HG03064 (cell line): ENCODE data around the gene UPF1.
"Not testable (repeated sequence)": the region's sequence is repeated elsewhere in the genome, so short reads cannot be mapped to it uniquely, and the experiment has no call there.

ENCODE experiments used
- ATAC-seq: cut with Tn5 transposase; IDR thresholded peaks from one replicate; pipeline ENCODE4 v1.9.1; 2021; ENCODE audit warnings: low read depth; ENCODE audit not compliant: unreplicated experiment

UPF1 gene

DNA sequence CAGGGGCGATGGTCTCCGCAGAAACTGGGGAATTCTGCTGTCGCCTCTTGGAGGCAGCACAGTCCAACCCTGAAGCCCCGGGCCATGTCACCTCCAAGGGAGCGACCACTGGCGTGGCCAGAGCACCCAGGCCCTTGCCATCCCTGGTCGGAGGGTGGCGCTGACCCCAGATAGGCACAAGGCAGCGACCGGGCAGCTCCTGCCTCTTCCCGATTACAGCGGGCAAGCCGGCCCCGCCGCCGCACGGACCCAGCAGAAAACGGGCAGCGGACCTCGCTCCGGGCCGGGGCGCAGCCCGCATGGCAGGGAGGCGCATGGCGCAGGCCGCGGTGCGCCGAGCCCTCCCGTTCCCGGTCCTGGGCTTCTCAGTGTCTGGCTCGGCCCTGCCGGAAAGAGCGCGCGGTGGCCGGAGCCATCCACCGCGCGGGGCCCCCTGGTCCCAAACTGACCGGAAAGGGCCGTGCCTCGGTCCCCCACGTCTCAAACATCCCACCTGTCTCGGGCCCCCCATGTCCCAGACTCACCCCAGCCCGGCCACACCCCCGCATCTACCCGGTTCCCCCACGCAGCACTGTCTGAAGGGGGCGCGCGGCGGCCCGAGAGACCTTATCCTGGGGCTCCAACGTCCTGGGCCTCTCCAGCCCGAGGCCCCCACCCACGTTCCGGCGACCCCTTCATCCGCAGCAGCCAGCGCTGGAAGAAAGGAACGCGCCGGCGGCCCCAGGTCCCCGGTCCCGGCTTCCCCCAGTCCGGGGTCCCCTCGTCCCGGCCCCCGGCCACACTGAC lies 63.5 kb downstream of the UPF1 start:
- ATAC-seq = no peak

DNA sequence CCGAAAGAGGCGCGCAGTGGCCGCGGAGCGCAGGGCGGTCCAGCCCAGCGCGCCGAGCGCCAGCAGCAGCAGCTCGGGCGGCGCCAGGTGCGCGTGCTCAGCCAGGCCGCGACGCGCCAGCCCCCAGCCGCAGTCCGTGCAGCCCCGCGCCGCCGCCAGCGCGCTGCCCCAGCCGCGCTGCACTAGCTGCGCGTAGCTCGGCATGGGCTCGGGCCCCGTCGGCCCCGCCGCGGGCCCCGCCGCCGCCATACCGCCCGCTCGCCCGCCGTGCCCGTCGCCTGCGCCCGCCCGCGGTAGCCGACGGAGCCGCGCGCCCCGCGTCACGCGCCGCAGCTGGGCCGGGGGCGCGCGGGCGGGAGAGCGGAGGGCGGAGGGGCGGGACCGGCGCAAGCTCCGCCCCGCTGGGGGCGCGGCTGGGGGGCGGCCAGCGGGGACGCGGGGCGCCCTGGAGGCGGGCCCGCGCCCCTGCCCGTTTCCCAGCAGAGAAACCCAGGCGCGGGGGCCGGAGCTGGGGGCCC lies 64.1 kb downstream of the UPF1 start, which contains the start of gene CERS1:
CERS1 (minus strand) TSS at position 335 of the 518 bp plus-strand sequence; CDS start at position 249, 86 bp downstream.
- ATAC-seq = no peak

DNA sequence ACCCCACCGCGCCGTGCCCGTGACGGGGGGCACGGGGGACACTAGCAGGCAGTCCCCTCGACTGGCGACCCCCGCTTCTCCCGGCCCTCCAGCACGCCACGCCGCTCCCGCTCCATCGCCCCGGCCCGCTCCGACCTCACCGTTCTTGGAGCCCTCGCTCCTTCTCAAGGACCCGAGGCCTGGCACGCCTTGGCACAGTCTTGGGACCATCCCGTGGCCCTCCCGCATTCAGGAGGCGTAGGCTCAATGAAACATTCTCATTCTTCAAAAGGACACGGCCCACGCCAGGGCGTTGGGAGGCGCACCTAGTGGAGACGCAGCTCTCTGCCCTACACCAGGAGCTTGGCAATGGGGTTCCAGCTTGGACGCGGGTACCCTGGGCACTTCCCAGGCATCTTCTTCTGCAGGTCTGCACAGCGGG lies 64.7 kb downstream of the UPF1 start:
- ATAC-seq = no peak

DNA sequence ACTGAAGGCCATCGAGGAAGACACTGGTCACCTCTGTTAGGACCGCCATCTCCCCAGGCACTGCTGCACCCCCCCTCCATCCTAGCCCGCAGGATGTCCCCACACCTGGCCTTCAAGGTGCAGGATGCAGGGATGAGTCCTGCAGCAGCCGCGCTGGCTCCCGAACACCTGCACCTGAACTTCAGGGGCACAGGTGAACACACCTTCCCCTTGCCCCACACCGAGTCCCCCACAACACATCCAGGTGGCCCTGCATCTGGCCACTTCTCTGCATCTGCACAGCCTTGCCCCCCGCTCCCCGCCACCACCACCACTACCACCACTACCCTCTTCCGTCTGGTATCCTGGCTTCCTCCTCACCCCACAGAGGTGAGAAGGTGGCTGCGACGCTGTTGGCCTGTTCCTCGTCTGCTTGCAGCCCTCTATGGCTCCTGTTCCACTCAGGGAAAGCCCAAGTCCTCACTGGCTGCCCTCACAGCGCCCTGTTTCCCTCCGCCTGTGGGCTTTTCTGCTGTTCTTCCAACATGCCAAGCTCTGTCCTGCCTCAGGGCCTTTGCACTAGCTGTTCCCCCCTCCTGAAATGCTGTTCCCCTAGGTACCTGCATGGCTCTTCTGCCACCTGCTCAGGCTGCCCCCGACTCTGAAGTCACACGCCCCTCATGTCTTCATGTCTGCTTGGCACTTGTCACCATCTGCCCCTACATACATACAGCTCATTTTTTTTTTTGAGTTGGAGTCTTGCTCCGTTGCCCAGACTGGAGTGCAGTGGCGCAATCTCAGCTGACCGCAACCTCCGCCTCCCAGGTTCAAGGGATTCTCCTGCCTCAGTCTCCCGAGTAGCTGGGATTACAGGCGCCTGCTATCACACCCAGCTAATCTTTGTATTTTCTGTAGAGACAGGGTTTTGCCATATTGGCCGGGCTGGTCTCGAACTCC lies 65.6 kb downstream of the UPF1 start:
- no peak for ATAC-seq

DNA sequence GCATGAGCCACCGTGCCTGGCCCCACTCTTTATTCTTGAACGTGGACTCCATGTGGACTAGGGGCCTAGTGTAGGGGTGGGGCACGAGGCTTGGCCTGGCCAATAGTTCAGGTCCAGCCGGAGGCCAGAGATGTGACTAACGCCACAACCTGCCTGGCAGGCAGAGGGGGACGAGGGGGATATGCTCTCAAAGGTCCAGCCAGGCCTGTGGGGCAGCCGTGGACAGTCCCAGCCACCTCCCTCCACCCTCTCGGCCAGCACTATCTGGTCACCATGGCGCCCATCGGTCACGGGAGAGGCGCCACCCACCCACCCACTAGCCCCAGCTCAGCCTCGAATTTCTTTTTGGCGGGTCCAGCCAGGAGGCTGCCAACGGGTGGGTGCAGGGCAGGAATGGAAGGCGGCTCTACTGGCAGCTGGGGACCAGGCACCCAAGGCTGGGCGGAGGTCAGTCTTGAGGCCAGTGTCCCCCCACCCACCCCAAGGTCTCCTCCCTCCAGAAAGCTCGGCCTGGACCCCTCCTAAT lies 66.4 kb downstream of the UPF1 start:
- no peak for ATAC-seq

DNA sequence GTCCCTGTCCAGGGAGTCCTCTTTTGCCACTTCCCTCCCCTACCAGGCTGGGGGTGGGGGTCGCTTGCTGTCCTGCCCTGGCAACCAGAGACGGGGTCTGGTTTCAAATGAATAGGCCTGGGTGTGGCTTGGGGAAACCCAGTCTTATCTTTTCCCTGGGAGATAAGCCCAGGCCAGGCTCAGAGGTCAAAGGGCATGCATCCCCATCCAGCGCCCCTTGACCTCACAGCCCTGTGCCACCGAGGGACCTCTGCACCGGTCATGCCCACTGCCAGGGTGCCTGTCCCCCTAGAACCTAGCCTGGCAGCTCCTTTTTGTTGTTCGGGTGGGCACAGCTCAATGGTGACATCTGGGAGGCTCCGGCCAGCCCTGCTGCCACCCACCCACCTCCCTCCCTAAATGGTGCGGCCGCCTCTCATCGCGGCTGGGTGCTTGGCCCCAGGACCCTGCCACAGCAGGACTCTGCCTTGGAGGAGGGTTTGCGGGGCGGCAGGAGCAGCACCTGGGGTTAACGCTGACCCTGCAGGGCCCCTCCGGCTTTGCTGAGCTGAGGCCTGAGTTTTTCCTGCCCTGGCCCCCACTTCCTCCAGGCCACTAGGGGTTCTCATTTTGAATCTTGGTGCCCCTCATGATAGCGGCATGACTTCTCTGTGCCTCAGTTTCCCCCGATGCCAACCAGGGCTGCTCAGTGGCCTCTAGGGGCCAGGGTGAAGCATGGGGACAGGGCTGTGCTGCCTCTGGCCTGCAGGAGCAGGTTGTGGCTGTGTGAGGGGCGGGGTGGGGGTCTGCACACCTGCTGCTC lies 67.0 kb downstream of the UPF1 start:
- no peak for ATAC-seq

DNA sequence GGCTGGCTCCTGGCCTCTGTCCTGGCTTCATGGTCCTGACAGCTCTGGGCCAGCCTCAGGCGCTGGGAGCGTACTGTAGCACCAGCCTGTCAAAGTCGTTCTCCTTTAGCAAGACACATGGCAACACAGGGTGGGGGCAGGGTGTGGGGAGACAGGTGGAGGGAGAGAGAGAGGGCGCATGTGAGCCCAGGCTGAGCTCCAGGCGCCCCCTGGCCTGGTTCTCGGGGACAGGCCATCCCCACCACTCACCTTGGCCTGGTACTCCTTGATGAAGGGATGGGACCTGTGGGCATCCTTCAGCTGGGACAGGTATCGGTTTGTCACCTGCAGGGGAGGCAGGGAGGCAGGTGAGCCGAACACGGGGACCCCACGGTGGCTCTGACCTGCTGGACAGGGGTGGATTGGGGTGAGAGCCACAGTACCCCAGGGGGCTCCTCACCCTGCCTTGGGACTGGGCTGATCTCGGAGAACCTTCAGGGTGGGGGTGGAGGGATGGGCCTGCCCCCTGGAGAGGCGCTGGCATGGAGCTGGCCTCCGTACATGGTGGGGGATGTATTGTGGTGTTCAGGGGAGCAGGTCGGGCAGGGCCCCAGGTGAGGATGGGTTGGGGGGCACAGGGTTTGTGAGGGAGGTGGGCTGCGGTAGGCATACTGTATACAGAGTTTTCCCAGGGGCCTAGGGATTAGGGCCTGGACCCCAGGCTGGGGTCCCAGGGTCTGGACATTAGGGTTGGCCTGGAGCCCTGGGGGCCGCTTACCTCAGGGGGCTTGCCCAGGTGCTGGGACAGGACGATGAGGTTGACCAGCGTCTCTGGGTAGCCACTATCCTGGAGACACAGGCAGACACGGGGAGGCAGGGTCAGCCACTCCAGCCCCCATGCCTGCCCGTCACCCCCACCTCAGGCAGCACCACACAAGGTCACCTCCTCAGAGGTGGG lies 68.1 kb downstream of the UPF1 start:
- no peak for ATAC-seq

DNA sequence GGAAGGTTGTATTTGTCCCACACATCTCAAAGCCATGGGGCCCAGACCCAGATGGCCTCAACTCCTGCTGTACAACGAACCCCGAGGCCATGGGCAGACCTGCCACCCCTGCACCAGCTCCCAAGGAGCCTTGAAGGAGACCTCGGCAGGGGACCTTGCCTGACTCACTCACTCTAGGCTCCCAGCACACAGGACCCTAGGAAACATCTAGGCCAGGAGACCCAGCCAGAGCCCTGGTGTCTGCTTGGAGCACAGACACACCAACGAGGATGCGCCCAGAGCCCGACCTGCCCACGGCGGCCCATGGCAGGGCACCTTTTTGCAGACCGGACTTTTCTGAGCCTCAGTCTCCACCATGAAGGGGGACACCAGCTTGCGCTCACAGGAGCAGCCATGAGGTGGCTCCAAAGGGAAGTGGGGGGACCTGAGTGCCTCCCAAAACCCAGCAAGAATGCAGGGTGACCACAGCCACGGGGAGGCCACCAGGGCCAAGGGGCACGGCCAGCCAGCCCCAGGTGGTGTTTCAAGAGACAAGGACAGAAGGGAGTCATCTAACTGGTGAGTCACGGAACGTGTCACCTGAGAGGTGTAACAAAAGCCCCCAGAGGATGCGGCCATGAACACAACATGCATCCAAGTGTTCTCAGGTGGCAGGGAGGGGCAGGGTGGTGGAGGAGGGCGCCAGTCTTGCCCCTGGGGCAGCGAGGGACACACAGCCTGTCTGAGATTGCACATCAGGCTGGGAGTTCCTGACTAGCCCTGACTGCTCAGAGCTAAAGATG lies 69.1 kb downstream of the UPF1 start:
- ATAC-seq = no peak

DNA sequence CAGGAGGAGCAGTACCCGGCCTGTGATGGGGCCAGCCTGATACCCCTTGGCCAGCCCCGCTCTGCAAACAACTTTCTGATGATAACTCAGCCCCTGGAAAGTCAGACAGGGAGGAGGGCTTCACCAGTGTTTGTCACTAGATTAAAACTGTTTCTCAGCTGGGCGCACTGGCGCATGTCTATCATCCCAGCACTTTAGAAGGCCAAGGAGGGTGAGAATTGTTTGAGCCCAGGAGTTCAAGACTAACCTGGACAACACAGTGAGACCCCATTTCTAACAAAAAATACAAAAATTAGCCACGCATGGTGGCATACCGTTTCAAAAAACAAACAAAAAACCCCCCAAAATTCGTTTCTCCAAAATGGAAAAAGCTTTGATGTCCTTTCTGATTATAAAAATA lies 69.7 kb downstream of the UPF1 start:
- no peak for ATAC-seq

DNA sequence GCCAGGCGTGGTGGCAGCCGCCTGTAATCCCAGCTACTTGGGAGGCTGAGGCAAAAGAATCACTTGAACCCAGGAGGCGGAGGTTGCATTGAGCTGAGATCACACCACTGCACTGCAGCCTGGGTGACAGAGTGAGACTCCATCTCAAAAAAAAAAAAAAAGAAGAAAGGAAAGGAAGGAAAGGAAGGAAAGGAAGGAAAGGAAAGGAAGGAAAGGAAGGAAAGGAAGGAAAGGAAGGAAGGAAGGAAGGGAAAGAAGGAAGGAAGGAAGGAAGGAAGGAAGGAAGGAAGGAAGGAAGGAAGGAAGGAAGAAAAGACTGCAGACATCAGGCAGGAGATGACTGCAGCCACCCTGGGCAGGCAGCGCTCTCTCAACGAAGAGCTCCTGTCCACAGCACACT lies 70.8 kb downstream of the UPF1 start:
- ATAC-seq = not testable (repeated sequence)

DNA sequence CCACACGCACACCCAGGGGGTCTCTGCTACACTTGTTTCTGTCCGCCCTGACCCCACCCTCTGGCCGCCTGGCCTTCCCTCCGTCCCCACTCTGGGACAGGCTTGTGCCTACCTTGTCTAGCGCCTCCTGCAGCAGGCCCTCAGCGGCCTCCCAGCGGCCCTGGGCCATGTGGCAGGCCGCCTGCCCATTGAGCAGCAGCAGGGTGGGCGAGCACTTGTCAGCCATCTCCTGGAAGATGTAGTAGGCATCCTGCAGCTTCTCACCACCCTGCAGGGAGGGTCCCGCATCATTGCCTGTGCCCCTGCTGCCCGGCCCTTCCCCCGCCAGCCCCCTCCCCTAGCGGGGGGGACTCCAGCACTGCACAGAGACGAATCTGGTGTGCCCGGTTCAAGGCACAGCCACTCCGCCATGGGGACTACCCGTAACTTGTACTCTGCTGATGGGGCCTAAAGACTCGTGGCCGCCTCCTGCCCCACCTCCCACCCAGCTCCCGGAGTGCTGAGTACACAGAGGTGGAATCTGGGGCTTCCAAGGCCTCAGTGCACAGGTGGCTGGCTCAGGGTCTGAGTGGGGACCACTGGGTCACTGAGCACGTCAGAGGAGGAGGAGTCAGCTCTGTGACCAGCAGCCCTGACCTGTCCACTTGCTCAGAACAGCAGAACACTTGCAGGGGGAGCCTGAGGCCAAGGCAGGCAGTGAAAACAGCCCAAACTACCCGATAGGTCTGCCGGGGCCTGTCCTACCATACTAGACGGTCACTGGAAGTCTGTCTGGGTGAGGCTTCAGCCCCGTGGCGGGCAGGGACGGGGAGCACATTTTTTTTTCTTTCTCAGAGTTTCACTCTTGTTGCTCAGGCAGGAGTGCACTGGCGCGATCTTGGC lies 71.6 kb downstream of the UPF1 start:
- no peak for ATAC-seq

DNA sequence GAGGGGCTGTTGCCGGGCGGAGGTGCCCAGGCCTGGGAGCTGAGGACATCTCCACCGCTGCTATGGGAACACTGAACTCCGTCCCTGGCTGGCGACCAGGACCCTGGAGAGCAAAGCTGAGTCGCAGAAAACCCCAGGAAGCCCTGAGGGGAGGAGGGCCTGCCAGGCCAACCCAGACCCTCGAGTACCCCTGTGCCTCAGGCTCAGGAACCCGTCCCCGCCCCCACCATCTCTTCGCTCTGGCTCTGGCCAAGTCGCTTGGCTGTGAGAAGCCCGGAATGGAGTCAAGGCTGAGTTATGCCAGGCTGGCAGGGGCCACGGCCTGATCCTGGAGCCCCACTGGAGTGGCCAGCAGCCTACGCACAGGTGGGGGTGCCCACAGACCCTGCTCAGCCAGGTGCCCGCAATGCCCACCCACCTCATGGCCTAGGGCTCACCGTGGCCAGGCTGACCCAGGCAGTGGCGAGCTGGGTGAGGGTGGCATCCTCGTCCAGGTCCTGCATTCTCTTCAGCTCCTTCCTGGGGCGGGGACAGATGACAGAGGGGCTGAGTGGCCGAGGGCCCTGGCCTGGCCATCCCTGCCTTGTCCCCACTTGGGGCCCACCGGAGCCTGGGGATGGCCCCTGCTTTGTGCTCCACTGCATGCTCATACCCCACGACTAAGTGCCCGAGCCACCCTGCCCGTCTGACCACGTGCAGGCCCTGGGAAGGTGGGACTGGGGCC lies 72.7 kb downstream of the UPF1 start:
- ATAC-seq = no peak

DNA sequence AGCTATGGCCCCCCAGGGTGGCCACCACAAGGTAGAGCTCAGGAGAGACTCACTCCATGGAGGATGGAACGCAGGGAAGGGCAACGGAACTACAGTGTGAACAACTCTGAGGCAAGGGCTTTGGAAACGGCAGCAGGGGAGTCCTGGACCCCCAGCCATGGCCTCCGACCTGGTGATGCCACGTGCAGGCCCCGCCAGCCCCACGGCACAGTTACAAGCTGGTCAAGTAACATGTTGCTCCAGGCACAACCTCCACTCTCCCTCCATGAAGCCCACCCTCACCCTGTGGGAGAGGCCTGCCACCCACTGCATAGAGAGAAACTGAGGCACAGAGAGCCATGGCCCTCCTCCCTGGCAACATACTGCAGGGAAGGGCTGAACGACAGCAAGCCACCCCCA lies 73.3 kb downstream of the UPF1 start:
- ATAC-seq = no peak

DNA sequence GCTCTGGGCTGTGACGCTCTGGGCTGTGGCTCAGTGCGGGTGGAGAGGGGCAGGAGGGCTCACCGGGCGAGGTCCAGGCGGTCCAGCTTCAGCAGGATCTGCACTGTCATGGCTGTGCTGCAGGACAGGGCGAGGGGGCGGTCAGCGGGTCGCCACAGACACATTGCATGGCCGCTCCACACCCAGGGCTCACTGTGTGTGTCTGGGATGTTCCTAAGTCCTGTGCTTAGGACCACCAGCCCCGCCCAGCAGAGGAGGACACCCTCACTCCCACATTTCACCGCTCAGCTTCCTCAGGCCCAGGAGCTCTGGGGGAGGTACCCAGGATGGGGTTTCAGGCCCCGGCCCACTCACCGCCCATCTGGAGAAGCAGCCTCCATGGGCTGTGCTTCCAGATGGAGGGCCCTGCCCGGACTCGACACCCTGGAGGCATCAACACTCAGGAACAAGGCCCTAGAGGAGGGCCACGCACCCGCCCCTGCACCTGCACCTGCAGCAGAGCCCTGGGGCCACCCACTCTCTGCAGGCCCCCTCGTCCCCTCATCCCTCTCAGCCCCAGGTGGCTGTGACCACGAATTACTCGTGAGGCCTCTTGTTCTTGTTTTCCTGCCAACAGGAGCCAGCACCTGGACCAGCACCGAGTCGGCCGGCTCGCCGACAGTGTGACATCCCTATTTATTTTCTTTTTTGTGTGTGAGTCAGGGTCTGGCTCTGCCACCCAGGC lies 73.9 kb downstream of the UPF1 start:
- ATAC-seq = no peak

DNA sequence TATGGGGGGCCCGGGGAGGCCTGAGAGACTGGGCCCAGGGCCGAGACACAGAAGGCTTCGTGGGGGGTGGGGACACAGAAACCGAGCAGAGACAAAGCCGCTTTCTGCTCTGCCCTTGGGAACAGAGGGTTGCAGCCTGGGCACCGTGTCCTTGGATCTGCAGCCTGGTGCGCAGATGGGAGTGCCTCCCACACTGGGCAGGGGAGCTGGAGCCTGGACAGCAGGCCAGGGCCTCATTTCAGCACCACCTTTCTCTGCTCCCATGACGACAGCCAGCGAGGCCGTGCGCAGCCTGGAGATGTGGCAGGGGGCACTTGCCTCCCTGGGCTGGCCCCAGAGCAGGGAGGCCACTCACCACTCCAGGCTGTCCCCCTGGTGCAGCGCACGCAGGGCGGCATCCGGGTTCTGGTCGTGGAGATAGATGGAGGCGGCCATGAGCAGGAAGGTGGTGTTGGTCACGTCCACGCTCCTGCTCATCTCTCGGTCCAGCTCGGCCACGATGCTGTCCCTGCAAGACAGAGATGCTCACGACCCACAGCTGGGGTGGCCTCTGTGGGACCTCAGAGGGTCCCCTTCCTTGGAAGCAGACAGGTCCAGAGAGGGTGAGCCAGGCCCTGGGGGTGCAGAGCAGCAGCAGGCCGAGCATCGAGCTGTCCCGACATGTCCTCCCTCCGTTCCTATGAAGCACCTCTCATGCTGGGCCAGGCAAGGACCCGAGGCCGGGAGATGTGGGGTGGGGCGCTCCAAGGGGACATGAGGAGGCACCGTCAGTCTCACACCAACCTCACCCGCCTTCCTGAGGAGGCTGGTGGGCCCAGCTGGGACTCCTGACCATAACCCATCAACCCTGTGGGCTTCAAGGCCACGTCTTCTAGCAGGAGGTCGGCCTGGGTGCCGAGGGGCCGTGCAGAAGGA lies 75.1 kb downstream of the UPF1 start:
- ATAC-seq = no peak
